ENCODE results near the gene ELMOD2.
"Not testable (repeated sequence)": the region's sequence is repeated elsewhere in the genome, so short reads cannot be mapped to it uniquely, and the experiment has no call there.

Gene ELMOD2

DNA sequence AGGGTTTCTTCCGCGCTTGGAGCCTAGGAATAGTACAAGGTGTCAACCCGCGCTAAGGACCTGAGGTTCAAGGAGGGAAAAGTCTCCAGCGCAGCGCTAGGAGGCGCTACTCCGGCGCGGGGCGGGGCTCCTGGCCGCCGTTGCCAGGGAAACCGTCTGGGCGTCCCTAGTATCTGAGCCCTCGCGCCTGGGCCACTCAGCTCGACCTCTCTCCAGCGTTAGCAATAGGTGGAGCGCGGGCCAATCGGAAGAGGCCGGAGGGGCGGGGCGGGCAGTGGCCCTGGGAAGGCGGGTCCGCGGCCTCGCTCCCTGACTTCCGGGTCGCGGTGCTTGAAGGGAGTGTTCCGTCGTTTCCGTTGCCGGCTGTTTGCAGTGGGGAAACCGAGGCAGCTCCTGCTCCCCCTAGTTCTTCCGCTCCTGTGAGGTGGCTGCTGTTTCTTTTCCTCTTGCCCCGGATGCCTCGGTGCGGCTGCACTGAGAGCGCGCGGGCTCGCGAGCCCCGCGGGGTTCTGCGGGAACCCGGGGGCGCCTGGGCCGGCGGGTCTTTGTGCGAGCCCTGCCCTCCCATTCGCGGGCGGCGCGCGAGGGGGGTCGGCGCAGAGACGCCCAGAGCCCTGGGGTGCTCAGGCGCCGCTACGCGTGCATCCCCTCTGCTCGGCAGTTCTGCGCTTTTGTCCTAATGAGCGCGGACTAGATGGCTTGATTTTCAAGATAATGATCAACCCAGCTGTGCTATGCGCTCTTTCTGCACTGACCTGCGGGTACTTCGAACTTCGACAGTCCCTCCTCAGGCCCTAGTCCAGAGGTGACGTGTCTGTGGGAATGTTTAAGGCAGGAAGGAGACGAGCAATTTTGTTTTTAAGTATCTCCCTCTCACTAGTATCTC lies at the start of gene ELMOD2:
ELMOD2 (plus strand) TSS at position 312 of the 886 bp plus-strand sequence. CDS start 1,261 bp downstream, outside the sequence.
- peak; percentile 99 for DNase-seq

DNA sequence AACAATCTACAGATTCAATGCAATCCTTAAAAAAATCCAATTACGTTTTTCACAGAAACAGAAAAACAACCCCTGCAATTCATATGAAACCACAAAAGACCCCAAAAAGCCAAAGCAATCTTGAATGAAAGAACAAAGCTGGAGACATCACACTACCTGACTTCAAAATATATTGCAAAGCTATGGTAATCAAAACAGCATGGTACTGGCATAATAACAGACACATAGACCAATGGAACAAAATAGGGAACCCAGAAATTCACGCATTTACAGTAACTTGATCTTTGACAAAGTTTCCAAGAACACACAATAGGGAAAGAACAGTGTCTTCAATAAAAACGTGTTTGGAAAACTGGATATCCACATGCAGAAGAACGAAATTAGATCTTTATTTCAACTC lies 40.5 kb upstream of the ELMOD2 start:
- DNase-seq = no peak

GRCh38 chr4:140485939-140486338 lies 38.0 kb upstream of the ELMOD2 start:
- DNase-seq = no peak

DNA sequence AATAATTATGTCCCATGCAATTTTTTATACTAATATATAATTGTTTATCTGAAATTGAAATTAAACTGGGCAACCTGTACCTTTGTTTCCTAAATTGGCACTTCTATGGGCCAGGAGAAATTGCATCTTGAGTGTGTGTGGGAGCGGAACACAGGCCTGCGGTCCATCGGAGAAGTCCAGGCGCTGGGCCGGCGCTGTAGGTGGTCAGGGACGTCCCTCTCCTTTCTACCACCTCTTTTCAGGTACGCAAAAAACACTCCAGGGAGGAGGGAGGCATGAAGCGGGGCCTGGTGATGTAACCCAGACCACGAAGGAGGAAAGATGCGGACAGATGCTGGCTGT lies 26.6 kb upstream of the ELMOD2 start:
- no peak for DNase-seq

DNA sequence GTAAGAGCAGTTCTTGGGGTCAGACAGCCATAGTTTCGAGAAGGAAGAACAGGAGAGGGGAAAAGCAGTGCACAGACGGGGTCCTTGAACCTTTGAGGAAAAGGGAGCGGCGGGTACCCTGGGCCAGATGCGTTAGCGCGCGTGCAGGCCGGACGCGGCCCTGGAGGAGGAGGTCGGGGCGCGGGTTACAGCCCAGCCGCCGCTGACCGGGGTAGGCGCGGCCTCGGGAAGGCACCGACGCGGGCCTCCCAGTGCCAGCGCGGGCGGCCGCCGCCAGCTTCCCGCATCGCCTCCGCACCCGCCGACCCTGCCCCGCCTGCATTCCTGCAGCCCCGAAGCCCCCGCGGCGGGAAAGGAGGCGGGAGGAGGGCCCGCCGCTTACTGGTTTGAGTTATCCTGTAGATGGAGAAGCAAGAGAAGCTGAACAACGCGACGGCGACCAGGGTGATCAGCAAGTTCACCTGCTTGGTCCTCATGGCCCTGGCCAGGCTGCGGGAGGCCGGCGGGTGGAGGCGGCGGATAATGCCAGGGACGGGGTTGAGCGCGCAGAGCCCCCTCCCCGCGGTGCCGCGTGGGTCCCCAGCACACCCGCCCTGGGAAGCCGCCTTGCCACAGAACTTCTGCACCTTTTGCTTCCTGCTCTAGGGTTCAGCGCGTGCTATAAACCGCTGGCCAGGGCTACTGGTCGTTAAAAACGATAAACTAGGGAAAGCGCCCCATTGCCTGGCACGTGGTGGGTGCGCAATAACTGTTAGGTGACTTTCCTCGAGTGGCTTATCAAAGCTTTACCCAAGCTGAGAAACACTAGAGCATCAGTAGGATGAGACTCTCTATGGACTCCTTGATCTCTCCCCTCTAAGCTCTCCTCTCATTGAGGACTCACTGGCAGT lies 26.0 kb upstream of the ELMOD2 start, which contains the start of gene MGAT4D:
MGAT4D (minus strand) TSS at position 547 of the 890 bp plus-strand sequence; CDS start at position 476, 71 bp downstream.
- no peak for DNase-seq

- DNase-seq = no peak
These were observed 24.6 kb upstream of the ELMOD2 start for GRCh38 chr4:140499391-140499790.

- no peak for DNase-seq
These were observed 19.7 kb upstream of the ELMOD2 start for GRCh38 chr4:140504261-140504660.

GRCh38 chr4:140513765-140514164 lies 10.2 kb upstream of the ELMOD2 start:
- DNase-seq = not testable (repeated sequence)

GRCh38 chr4:140515423-140515822 lies 8.5 kb upstream of the ELMOD2 start:
- no peak for DNase-seq

DNA sequence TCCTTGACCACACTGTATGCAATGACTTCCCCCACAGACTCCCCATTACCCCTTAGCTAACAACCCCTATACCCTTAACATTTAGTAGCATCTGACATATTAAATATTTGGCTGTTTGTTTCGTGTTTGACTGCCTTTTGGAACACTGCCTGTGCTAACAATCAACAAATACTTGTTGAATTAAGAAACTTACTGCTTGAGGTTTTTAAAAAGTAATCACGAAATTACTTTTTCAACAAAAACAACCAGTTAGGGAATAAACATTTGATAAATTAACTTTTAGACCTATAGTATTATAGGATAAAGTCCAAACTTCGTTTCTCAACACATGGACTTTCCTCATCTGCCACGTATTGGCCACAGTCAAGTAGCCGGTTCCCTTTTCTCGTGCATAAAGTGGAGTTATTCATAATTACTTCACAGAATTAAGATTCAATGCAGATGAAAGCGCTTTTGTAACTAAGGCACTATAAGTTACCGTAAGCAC lies 555 bp upstream of the ELMOD2 start:
- DNase-seq = no peak

GRCh38 chr4:140529434-140529833 lies 5.5 kb downstream of the ELMOD2 start:
- no peak for DNase-seq

DNA sequence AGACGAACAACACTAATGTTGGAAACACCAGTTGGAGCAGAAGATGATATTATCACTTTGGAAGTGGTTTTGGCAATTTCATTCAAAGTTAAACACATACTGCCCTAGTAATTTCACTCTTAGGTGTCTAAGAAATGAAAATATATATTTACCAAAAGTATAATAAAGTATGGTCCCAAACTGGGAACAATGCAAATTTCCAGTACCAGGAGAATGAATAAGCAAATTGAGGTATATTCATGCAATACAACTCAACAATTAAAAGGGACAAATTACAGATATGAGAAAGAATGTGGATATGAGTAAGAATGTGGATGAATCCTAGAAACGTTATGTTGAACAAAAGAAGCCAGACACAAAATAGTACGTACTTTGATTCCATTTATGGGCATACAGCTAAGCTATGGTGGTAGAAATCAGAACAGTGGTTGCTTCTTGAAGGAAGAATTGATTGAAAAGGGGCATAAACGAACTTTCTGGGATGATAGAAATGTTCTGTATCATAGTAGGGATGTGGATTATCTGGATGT lies 10.0 kb downstream of the ELMOD2 start:
- no peak for DNase-seq

GRCh38 chr4:140556372-140557085 lies 32.6 kb downstream of the ELMOD2 start:
- no peak for DNase-seq

GRCh38 chr4:140557831-140558435 lies 34.0 kb downstream of the ELMOD2 start:
- no peak for DNase-seq

GRCh38 chr4:140559696-140560095 lies 35.7 kb downstream of the ELMOD2 start:
- no peak for DNase-seq

DNA sequence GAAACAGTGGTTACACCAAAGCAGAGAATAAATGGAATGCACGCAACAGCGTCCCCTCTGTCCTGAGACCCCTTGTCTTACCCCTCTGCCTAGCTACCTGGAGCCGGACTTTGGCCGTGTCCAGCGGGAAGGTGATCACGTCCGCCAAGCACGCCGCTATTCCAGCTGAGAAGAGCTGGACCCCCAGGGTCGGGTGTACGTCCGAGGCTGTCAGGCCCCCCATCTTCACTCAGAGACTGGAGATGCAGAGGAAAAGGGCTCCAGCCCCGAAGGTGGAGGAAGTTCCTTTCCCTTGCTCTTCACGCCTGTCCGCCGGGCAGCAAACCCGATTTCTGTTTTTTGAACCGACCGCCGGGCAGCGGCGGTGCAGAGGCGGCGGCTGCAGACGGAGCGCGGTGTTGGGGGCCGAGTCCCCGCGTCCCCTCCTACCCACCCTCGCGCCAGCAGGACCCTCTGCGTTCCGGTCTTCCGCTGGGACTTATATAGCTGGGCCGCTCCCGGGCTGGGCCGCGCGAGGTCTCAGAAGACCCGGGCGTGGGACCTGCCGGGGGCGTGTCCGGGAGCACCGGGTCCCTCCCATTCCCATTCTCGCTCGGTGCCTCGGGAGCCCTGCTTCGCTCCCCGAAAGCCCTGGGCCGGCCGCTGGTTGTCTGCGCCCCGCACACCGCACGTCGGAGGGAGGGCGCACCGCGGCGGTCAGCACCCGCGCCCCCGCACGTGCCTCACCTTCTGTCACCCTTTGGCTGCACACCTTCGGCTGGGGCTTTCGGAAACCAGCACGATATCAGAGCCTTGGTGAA lies 44.7 kb downstream of the ELMOD2 start, which contains the start of gene UCP1:
UCP1 (minus strand) TSS at position 455 of the 800 bp plus-strand sequence; CDS start at position 223, 232 bp downstream.
- DNase-seq = no peak

DNA sequence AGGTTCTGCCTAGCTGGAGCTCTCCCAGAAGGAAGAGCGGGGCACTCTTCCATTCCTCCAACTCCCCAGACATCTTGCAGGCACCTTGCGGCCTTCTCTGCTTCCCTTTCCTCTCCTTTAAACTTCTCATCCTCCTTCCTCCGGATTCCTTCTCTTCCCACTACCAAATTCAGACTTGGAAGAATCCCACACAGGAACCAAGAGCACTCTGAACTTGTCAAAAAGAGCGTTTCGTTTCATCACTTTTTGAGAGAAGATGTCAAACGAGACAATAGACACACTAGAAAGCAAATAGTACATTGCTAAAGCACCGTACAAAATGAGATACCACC lies 45.3 kb downstream of the ELMOD2 start:
- no peak for DNase-seq

DNA sequence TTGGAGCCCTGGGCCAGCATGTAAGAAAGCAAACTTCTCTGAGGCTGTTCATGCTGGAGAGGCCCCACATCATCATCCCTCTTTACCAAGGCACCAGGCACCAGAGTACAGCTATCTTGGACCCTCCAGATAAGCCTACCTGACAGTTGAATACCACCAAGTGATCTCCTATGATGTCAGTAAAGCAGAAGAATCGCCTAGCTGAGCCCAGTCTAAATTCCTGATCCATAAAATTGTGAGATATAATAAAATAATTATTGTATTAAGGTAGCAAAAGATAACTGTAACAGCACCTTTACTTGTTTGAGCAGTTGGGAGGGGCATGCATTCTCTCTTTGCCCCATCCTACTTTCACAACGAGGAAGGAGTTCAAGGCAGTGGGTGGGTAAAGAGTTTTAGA lies 47.7 kb downstream of the ELMOD2 start:
- no peak for DNase-seq

GRCh38 chr4:140575489-140575888 lies 51.5 kb downstream of the ELMOD2 start:
- no peak for DNase-seq

DNA sequence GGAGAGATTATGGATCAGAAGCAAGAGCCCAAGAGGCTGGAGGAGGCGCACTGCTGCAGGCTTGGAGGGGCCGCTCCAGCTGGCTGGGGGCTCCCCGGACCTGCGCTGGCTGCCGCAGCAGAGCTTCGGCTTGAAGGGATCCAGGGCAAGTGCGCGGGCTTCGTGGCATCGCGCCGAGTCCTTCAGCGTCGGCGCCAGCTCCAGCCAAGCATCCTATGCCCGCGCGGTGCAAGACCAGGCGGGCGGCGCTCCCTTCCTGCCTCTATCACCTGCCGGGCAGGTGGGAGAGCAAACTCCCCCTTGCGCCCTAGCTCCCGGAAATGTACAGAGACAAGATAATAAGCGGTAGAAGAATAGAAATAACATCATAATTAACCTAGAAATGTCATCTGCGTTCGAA lies 55.3 kb downstream of the ELMOD2 start:
- no peak for DNase-seq

DNA sequence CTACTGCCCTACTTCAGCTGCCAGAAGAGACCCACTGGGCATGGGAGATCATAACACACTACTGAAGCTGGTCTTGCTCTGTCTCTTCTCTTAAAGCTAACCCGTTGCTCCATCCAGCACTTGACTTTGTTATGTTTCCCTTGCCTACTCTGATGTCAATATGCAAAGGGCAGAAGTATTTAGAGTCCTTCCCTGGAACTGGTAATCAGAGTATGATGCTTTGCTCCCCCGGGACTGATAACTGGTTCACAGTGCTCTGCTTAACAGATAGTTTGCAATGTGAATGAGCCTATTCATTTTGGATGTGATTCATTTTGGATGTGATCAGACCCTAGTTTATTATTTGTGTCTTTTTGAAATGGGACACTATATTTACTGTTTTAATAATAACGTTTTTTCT lies 57.1 kb downstream of the ELMOD2 start:
- DNase-seq = no peak

Data from NCI-H1436 (cell line).